Measurements from ENCODE around the gene RNF32. TPM values are rescaled to one million over a fixed set of nuclear protein-coding genes. Genes with fewer than 3 reads are reported as not detected.

The RNF32 gene
- total and polyA plus RNA-seq, 2 of the 13 experiments (the other 11 are each of a cell fraction or from before 2014, with no cell fraction given), result not detected

DNA sequence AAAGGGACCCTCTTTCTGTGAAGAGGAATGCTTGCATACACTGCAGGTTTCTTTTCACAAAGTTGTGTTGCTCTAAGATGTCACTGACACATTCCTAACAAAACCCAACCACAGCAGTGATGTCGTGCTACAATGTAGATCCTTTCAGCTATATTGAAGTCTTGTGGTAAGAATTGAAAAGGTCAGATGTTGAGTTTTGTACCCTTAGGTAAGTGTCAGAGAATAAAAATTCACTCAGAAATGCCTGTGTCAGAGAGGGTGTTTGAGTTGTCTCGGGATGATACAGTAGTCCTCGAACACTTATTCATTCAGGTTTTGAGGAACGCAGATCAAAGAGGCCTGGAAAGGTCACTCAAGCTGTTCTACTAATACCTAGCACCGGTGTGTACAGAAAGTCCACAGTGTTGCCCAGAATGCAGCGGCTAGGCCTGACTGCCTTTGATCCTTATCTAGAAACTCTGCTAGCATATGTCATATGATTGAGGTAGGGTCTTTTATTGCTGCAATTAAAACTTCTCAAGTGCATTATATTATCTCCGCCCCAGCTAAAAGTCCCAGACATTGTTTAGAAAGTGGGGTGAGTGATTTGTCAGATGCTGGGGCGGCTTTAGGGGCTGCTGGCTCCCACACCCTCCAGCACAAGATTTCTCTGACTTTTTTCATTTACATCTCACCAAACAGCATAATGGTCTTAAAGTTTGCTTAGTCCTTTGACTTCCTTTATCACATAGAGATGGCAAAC is 26.0 kb downstream of the RNF32 start (continued):
- TF ChIP-seq, protein P1, sequence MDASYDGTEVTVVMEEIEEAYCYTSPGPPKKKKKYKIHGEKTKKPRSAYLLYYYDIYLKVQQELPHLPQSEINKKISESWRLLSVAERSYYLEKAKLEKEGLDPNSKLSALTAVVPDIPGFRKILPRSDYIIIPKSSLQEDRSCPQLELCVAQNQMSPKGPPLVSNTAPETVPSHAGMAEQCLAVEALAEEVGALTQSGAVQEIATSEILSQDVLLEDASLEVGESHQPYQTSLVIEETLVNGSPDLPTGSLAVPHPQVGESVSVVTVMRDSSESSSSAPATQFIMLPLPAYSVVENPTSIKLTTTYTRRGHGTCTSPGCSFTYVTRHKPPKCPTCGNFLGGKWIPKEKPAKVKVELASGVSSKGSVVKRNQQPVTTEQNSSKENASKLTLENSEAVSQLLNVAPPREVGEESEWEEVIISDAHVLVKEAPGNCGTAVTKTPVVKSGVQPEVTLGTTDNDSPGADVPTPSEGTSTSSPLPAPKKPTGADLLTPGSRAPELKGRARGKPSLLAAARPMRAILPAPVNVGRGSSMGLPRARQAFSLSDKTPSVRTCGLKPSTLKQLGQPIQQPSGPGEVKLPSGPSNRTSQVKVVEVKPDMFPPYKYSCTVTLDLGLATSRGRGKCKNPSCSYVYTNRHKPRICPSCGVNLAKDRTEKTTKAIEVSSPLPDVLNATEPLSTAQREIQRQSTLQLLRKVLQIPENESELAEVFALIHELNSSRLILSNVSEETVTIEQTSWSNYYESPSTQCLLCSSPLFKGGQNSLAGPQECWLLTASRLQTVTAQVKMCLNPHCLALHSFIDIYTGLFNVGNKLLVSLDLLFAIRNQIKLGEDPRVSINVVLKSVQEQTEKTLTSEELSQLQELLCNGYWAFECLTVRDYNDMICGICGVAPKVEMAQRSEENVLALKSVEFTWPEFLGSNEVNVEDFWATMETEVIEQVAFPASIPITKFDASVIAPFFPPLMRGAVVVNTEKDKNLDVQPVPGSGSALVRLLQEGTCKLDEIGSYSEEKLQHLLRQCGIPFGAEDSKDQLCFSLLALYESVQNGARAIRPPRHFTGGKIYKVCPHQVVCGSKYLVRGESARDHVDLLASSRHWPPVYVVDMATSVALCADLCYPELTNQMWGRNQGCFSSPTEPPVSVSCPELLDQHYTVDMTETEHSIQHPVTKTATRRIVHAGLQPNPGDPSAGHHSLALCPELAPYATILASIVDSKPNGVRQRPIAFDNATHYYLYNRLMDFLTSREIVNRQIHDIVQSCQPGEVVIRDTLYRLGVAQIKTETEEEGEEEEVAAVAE (CRISPR knock-in tag; IDR thresholded peaks at IDR 0.05; ENCODE audit: borderline replicate concordance), result no peak
- TF ChIP-seq, protein P2, sequence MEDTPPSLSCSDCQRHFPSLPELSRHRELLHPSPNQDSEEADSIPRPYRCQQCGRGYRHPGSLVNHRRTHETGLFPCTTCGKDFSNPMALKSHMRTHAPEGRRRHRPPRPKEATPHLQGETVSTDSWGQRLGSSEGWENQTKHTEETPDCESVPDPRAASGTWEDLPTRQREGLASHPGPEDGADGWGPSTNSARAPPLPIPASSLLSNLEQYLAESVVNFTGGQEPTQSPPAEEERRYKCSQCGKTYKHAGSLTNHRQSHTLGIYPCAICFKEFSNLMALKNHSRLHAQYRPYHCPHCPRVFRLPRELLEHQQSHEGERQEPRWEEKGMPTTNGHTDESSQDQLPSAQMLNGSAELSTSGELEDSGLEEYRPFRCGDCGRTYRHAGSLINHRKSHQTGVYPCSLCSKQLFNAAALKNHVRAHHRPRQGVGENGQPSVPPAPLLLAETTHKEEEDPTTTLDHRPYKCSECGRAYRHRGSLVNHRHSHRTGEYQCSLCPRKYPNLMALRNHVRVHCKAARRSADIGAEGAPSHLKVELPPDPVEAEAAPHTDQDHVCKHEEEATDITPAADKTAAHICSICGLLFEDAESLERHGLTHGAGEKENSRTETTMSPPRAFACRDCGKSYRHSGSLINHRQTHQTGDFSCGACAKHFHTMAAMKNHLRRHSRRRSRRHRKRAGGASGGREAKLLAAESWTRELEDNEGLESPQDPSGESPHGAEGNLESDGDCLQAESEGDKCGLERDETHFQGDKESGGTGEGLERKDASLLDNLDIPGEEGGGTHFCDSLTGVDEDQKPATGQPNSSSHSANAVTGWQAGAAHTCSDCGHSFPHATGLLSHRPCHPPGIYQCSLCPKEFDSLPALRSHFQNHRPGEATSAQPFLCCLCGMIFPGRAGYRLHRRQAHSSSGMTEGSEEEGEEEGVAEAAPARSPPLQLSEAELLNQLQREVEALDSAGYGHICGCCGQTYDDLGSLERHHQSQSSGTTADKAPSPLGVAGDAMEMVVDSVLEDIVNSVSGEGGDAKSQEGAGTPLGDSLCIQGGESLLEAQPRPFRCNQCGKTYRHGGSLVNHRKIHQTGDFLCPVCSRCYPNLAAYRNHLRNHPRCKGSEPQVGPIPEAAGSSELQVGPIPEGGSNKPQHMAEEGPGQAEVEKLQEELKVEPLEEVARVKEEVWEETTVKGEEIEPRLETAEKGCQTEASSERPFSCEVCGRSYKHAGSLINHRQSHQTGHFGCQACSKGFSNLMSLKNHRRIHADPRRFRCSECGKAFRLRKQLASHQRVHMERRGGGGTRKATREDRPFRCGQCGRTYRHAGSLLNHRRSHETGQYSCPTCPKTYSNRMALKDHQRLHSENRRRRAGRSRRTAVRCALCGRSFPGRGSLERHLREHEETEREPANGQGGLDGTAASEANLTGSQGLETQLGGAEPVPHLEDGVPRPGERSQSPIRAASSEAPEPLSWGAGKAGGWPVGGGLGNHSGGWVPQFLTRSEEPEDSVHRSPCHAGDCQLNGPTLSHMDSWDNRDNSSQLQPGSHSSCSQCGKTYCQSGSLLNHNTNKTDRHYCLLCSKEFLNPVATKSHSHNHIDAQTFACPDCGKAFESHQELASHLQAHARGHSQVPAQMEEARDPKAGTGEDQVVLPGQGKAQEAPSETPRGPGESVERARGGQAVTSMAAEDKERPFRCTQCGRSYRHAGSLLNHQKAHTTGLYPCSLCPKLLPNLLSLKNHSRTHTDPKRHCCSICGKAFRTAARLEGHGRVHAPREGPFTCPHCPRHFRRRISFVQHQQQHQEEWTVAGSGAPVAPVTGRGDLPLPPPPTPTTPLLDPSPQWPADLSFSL (CRISPR knock-in tag; IDR thresholded peaks at IDR 0.05), result no peak
- TF ChIP-seq ZNF75D (CRISPR knock-in tag; IDR thresholded peaks at IDR 0.05; ENCODE audit: borderline replicate concordance) (no peak), RFX1 (IDR thresholded peaks at IDR 0.05) (no peak), ZNF780A (CRISPR knock-in tag; IDR thresholded peaks at IDR 0.05) (no peak), ISL2 (CRISPR knock-in tag; IDR thresholded peaks at IDR 0.05) (peak; percentile 96), CBX1 (IDR thresholded peaks at IDR 0.05; ENCODE audit: low read depth) (no peak), TEAD3 (CRISPR knock-in tag; optimal IDR thresholded peaks at IDR 0.05; ENCODE audit: borderline replicate concordance) (peak; percentile 37), SRF (IDR thresholded peaks at IDR 0.05; ENCODE audit: low read depth, low read length) (no peak), HNRNPL (IDR thresholded peaks at IDR 0.05; ENCODE audit: low read depth, low read length) (no peak), MTF2 (CRISPR knock-in tag; IDR thresholded peaks at IDR 0.05; ENCODE audit: borderline replicate concordance) (no peak), KLF6 (CRISPR knock-in tag; IDR thresholded peaks at IDR 0.05) (no peak), ZNF530 (CRISPR knock-in tag; IDR thresholded peaks at IDR 0.05; ENCODE audit: low read depth) (no peak)
- TF ChIP-seq, protein P3, sequence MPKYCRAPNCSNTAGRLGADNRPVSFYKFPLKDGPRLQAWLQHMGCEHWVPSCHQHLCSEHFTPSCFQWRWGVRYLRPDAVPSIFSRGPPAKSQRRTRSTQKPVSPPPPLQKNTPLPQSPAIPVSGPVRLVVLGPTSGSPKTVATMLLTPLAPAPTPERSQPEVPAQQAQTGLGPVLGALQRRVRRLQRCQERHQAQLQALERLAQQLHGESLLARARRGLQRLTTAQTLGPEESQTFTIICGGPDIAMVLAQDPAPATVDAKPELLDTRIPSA (CRISPR knock-in tag; IDR thresholded peaks at IDR 0.05; ENCODE audit: borderline replicate concordance), result no peak
- TF ChIP-seq, protein P4, sequence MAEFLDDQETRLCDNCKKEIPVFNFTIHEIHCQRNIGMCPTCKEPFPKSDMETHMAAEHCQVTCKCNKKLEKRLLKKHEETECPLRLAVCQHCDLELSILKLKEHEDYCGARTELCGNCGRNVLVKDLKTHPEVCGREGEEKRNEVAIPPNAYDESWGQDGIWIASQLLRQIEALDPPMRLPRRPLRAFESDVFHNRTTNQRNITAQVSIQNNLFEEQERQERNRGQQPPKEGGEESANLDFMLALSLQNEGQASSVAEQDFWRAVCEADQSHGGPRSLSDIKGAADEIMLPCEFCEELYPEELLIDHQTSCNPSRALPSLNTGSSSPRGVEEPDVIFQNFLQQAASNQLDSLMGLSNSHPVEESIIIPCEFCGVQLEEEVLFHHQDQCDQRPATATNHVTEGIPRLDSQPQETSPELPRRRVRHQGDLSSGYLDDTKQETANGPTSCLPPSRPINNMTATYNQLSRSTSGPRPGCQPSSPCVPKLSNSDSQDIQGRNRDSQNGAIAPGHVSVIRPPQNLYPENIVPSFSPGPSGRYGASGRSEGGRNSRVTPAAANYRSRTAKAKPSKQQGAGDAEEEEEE (CRISPR knock-in tag; IDR thresholded peaks at IDR 0.05; ENCODE audit: borderline replicate concordance), result no peak
- TF ChIP-seq, protein P5, sequence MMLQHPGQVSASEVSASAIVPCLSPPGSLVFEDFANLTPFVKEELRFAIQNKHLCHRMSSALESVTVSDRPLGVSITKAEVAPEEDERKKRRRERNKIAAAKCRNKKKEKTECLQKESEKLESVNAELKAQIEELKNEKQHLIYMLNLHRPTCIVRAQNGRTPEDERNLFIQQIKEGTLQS (CRISPR knock-in tag; IDR thresholded peaks at IDR 0.05), result no peak

Measured in HepG2 (cell line).